Neural progenitor cell (in vitro differentiated cells): Measurements from ENCODE around the gene TBC1D17.

Experiments used
- CTCF ChIP-seq: fragments of 200-600 bp; sonication (generic); IDR thresholded peaks from 2 replicates; pipeline ENCODE4 v1.5.1; 2017; ENCODE audit warnings: antibody characterized with exemption, mild to moderate bottlenecking
- EZH2 ChIP-seq: fragments of 200-600 bp; sonication (generic); IDR thresholded peaks from 2 replicates; pipeline ENCODE4 v1.6.1; 2017; ENCODE audit warnings: antibody characterized with exemption, mild to moderate bottlenecking, moderate library complexity

- TF ChIP-seq CTCF, result no peak
- TF ChIP-seq EZH2, result no peak
These were observed 17.5 kb downstream of the TBC1D17 start for GRCh38 chr19:49894879-49895565.
